HepG2 (cell line): ENCODE data around the gene CDT1. TPM values are rescaled to one million over a fixed set of nuclear protein-coding genes. Genes with fewer than 3 reads are reported as not detected.

ENCODE experiments used
- AGO1 ChIP-seq: fragments of 200-400 bp; formaldehyde crosslinking; IDR thresholded peaks from 2 replicates; pipeline ENCODE4 v1.6.1; 2017; ENCODE audit warnings: mild to moderate bottlenecking, low read depth, low read length, moderate library complexity; ENCODE audit not compliant: poor library complexity, severe bottlenecking
- GRHL1 ChIP-seq: sonication (generic); formaldehyde crosslinking; conservative IDR thresholded peaks from 2 replicates; pipeline ENCODE4 v1.8.0; 2022; ENCODE audit warnings: missing genetic modification reagents
- ISL2 ChIP-seq: sonication (generic); formaldehyde crosslinking; IDR thresholded peaks from 2 replicates; pipeline ENCODE4 v1.5.0; 2020; ENCODE audit warnings: missing genetic modification reagents
- KAT8 ChIP-seq: IDR thresholded peaks from 2 replicates; pipeline ENCODE4 v1.6.1; 2016; ENCODE audit warnings: missing genetic modification reagents, missing compliant biosample characterization
- PHB2 ChIP-seq: fragments of 450-650 bp; IDR thresholded peaks from 2 replicates; pipeline ENCODE4 v1.6.1; 2018; ENCODE audit not compliant: partially characterized antibody
- SMC3 ChIP-seq: IDR thresholded peaks from 2 replicates; pipeline ENCODE4 v1.6.1; 2011; ENCODE audit warnings: low read length, improper control_type of control experiment
- TIGD3 ChIP-seq: sonication (generic); formaldehyde crosslinking; IDR thresholded peaks from 2 replicates; pipeline ENCODE4 v1.5.1; 2020; ENCODE audit warnings: mild to moderate bottlenecking, missing genetic modification reagents, borderline replicate concordance
- TMF1 ChIP-seq: sonication (generic); formaldehyde crosslinking; IDR thresholded peaks from 2 replicates; pipeline ENCODE4 v1.8.1; 2022; ENCODE audit warnings: low read depth, missing genetic modification reagents
- U2AF2 ChIP-seq: fragments of 200-400 bp; formaldehyde crosslinking; IDR thresholded peaks from 2 replicates; pipeline ENCODE4 v1.6.1; 2017; ENCODE audit warnings: low read depth, mild to moderate bottlenecking, low read length
- UBTF ChIP-seq: sonication (generic); formaldehyde crosslinking; IDR thresholded peaks from 2 replicates; pipeline ENCODE4 v1.4.0; 2020; ENCODE audit warnings: mild to moderate bottlenecking, missing genetic modification reagents
- ZBTB3 ChIP-seq: sonication (generic); formaldehyde crosslinking; IDR thresholded peaks from 2 replicates; pipeline ENCODE4 v1.4.0; 2020; ENCODE audit warnings: low read depth, mild to moderate bottlenecking, moderate library complexity, missing genetic modification reagents, borderline replicate concordance
- ZFP91 ChIP-seq: sonication (generic); formaldehyde crosslinking; IDR thresholded peaks from 2 replicates; pipeline ENCODE4 v1.9.0; 2022; ENCODE audit warnings: missing genetic modification reagents, mild to moderate bottlenecking, borderline replicate concordance
- ZNF124 ChIP-seq: sonication (generic); formaldehyde crosslinking; IDR thresholded peaks from 2 replicates; pipeline ENCODE4 v1.4.0; 2020; ENCODE audit warnings: missing genetic modification reagents
- ZNF180 ChIP-seq: sonication (generic); formaldehyde crosslinking; IDR thresholded peaks from 2 replicates; pipeline ENCODE4 v1.4.0; 2020; ENCODE audit warnings: low read depth, missing genetic modification reagents, borderline replicate concordance
- ZNF232 ChIP-seq: sonication (generic); formaldehyde crosslinking; IDR thresholded peaks from 2 replicates; pipeline ENCODE4 v1.4.0; 2020; ENCODE audit warnings: missing genetic modification reagents, borderline replicate concordance
- ZNF598 ChIP-seq: sonication (generic); formaldehyde crosslinking; IDR thresholded peaks from 2 replicates; pipeline ENCODE4 v1.5.1; 2020; ENCODE audit warnings: mild to moderate bottlenecking, missing genetic modification reagents, borderline replicate concordance
- polyA plus RNA-seq, 8 experiments: library from polyadenylated mRNA; depleted of rRNA in 3 of 8; stranded (reverse) in 7 of 8; unstranded in 1 of 8; fragments of >200 nt; fragmentation: Illumina TruSeq in 4 of 8; extraction: Trizol in 4 of 8; gene quantifications; 2 replicates each; pipeline versions ENCODE4 v1.2.1 to v1.2.3, GENCODE V29; 2011 to 2016; ENCODE audit warnings: low read depth in 4 of 8, missing spikeins in 1 of 8, mixed read lengths in 1 of 8; ENCODE audit not compliant: insufficient read depth in 1 of 8
- total RNA-seq, 5 experiments: library from RNA; depleted of rRNA; stranded (reverse); fragments of >200 nt; fragmentation: Illumina TruSeq; extraction: Trizol; gene quantifications; 2 replicates each; pipeline ENCODE4 v1.2.3, GENCODE V29; 2016; ENCODE audit warnings: low read depth in 1 of 5
- TF ChIP-seq, protein P1 (sequence below): IDR thresholded peaks from 2 replicates; pipeline ENCODE4 v1.6.1; 2016; ENCODE audit warnings: mild to moderate bottlenecking, missing biosample characterization, missing genetic modification reagents
- TF ChIP-seq, protein P2 (sequence below): sonication (generic); formaldehyde crosslinking; IDR thresholded peaks from 2 replicates; pipeline ENCODE4 v1.5.0; 2020; ENCODE audit warnings: mild to moderate bottlenecking, missing genetic modification reagents

CDT1 gene
- total and polyA plus RNA-seq, 2 of the 13 experiments (the other 11 are each of a cell fraction or from before 2014, with no cell fraction given) = 23.1 to 23.8 TPM

DNA sequence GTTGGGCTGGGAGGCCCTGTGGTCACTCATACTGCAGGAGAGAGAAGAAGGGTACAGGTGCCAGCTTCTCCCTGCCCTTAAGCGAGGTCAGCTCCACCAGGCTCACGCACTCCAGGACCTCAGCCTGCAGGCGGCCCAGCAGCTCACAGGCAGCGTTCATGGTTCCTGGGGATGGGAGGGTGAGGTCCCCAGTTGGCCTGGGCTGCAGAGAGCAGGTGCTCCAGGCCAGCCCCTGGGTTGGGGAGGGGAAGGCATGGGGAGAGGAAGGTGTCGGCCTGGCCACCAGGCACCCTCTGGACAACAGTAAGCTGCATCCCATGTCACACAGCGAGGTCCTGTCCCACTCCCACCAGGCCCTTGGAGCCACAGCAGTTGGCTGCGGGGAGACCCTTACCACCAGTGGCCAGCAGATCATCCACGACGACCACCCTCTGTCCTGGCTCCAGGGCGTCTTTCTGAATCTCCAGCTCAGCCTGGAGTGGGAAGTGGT, 6.1 kb downstream of the CDT1 start (continued):
- TF ChIP-seq TIGD3 (no peak), ZFP91 (CRISPR knock-in tag) (peak; percentile 30; the same call in 1 of the 2 replicates), PHB2 (no peak), ZBTB3 (no peak), ZNF232 (CRISPR knock-in tag) (no peak), SMC3 (no peak), TMF1 (CRISPR knock-in tag) (0 out of 2 replicates have a peak, but pooled peaks have one; percentile 22), KAT8 (CRISPR knock-in tag) (no peak), ISL2 (CRISPR knock-in tag) (no peak), ZNF124 (no peak), UBTF (peak; percentile 39; the same call in 1 of the 2 replicates), AGO1 (peak; percentile 84), ZNF598 (CRISPR knock-in tag) (no peak), U2AF2 (no peak), ZNF180 (CRISPR knock-in tag) (no peak), GRHL1 (no peak)
- TF ChIP-seq, protein P1, sequence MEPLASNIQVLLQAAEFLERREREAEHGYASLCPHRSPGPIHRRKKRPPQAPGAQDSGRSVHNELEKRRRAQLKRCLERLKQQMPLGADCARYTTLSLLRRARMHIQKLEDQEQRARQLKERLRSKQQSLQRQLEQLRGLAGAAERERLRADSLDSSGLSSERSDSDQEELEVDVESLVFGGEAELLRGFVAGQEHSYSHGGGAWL (CRISPR knock-in tag) = no peak
- TF ChIP-seq, protein P2, sequence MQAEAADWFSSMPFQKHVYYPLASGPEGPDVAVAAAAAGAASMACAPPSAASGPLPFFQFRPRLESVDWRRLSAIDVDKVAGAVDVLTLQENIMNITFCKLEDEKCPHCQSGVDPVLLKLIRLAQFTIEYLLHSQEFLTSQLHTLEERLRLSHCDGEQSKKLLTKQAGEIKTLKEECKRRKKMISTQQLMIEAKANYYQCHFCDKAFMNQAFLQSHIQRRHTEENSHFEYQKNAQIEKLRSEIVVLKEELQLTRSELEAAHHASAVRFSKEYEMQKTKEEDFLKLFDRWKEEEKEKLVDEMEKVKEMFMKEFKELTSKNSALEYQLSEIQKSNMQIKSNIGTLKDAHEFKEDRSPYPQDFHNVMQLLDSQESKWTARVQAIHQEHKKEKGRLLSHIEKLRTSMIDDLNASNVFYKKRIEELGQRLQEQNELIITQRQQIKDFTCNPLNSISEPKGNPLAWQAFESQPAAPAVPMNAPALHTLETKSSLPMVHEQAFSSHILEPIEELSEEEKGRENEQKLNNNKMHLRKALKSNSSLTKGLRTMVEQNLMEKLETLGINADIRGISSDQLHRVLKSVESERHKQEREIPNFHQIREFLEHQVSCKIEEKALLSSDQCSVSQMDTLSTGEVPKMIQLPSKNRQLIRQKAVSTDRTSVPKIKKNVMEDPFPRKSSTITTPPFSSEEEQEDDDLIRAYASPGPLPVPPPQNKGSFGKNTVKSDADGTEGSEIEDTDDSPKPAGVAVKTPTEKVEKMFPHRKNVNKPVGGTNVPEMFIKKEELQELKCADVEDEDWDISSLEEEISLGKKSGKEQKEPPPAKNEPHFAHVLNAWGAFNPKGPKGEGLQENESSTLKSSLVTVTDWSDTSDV = 0 out of 2 replicates have a peak, but pooled peaks have one; percentile 45
